ENCODE data around the gene PMVK.
"Not testable (repeated sequence)": the region's sequence is repeated elsewhere in the genome, so short reads cannot be mapped to it uniquely, and the experiment has no call there.

The PMVK gene

DNA sequence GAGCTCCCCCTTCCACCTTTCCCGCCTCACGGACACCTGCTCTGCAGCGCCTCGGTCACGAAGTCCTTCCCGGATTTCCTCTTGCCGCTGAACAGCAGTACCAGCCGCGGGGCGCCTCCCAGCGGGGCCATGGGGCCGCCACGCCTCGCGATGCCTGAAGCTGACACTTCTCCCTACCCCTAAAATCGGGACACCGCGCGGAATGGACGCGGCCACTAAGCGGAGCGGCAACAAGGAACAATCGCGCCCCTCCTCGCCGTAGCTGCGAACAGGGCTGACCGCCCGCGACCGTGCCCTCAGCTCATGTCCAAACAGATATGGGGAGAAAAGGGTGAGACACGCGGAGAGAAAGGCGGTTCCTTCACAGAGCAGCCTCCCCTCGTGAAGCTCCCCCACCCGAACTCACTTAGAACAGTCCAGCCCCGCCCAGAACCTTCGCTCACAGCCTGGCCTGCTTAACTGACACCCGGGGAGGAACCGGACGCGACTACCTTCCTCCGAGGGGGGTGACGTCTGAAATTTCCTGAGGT is at the start of gene PMVK:
PMVK (minus strand) TSS at position 165 of the 530 bp plus-strand sequence; CDS start at position 131, 34 bp downstream.
- peak; percentile 88 to 92 for DNase-seq (ENCODE audit: extremely low read depth in 1 of 2, low read depth in 1 of 2)

DNA sequence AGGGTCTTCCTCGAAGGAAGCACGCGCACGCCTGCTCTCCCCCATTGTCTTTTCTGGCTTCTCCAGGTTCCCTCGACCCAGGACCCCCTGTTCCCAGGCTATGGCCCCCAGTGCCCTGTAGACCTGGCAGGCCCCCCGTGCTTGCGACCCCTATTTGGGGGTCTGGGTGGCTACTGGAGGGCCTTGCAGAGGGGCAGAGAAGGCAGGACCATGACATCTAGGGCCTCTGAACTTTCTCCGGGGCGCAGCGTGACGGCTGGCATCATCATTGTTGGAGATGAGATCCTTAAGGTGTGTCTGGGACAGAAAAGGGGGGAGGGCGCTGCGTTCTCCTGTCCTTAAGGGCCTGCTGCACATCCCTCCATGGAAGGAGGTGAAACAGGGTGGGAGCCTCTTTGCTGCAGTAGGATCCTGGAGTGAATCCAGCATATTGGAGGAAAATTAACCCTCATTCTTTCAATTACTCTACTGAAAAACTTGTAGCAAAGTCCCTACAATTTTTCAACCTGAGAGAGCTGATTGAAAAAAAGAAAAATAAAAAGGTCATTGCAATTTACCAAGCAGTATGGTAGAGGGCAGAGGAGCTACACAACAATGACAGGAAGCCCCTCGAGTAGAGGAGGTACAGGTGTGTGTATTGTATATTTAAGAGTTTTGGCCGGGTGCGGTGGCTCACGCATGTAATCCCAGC is 47.4 kb upstream of the PMVK start:
- DNase-seq (ENCODE audit: extremely low read depth in 1 of 2, low read depth in 1 of 2): no peak

DNA sequence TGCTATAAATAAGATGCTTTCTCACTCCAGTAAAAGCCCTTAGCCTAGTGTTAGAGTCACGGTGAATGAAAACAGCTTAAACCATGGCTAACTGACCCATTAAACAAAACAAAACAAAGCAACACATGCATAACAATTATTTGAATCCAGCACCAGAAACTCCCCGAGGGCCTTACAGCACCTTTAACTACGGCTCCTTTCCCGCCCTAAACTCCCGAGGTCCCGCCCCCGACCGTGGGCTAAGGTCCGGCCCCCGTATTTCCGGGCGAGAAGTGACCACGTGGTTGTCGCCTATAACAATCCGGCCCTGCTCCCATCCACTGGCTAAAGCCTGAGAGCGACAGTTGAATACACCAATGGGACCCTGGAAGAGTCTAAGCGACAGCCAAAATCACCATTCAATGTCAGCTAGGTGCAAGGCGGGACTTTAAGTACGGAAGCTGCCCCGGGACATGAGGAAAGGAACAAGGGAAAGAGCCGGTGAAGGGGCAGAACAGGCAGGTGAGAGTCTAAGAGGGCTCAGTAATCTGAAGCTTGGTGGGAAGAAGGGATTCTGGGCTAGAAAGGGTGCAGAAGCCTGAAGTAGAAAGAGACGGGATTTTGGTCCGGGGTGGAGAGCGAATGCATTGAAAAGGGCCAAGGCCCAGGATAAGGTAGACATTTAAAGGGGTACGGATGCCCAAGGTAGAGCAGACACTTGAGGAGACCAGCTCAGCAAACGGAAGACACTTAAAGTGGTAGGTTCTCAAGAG is 46.6 kb upstream of the PMVK start, which contains the start of gene FLAD1:
FLAD1 (plus strand) TSS at position 448 of the 752 bp plus-strand sequence. CDS start 351 bp downstream, outside the sequence.
- peak; percentile 85 to 87 for DNase-seq (ENCODE audit: extremely low read depth in 1 of 2, low read depth in 1 of 2)

- no peak for DNase-seq (ENCODE audit: extremely low read depth in 1 of 2, low read depth in 1 of 2)
Measured at GRCh38 chr1:154982341-154982740, 45.8 kb upstream of the PMVK start.

DNA sequence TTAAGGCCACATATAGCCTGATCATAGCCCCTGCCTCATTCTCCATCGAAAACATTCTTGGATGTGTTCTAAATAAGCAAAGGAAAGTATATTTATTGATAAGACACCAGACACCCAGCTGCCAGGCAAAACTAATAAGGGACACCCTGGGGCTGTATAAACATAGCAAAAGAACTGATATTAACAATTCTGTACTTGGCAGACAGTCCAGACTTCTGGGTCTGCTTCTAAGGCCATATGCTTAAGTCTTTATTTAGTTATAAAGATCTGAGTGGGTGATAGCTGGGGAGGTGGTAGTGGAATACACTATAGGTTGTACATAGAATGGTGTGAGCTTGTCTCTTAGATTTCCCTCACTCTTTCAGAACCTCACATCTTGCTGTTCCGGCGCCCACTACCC is 41.8 kb upstream of the PMVK start:
- DNase-seq (ENCODE audit: extremely low read depth in 1 of 2, low read depth in 1 of 2): no peak

DNA sequence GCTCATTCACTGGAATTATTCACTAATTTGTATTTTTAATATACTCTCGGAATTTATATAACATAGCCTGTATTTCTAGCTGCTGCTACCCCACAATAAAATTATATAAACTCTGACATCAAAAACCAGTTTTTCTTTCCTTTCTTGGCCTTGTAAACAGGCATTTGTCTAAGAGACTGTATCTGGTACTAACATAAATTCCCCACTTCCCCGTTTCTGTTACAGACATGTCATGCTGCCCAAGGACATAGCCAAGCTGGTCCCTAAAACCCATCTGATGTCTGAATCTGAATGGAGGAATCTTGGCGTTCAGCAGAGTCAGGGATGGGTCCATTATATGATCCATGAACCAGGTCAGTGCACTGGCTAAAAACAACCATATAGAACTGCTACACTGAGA is 41.2 kb upstream of the PMVK start:
- not testable (repeated sequence) for DNase-seq (ENCODE audit: extremely low read depth in 1 of 2, low read depth in 1 of 2)

- DNase-seq (ENCODE audit: extremely low read depth in 1 of 2, low read depth in 1 of 2): peak in 1 of 2 donors; percentile 27
Measured at GRCh38 chr1:154975409-154976059, 39.0 kb upstream of the PMVK start.

DNA sequence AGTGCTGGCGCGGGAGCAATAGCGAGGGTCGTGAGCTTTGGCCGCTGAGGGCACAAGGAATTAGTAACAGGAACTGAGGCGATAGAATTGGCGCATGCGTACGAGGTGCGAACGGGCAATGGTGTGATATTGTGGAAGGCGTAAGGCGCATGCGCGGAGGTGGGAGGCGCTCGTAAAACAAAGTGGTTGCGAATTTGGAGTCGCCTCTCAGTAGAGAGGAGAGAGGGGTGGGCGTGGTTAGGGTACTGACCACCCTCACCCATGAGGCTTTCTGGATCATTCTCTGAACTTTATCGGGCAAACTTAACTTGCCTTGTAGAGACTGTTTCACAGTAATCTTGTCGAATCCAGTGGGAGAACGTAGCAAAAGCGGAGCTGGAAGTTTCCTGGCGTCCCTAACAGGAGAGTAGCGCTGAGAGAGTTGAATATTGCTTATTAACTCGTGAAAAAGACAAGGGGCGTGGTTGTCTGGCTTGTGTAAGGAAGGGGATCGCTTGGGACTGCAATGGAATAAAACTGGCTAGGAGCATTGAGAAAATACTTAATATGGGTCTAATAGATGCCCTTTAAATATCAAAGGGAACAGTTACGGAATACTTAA is 38.4 kb upstream of the PMVK start:
- DNase-seq (ENCODE audit: extremely low read depth in 1 of 2, low read depth in 1 of 2): peak; percentile 87 to 89

GRCh38 chr1:154974102-154974807 is 37.7 kb upstream of the PMVK start, which contains the start of gene CKS1B:
Gene CKS1B (plus strand): TSS chr1:154974681. CDS start chr1:154974746, 65 bp downstream.
- DNase-seq (ENCODE audit: extremely low read depth in 1 of 2, low read depth in 1 of 2): peak; percentile 85 to 94

GRCh38 chr1:154973344-154974101 is 37.0 kb upstream of the PMVK start:
- DNase-seq (ENCODE audit: extremely low read depth in 1 of 2, low read depth in 1 of 2): peak; percentile 81 to 83

- DNase-seq (ENCODE audit: extremely low read depth in 1 of 2, low read depth in 1 of 2): no peak
Measured at GRCh38 chr1:154972517-154973343, 36.2 kb upstream of the PMVK start.

DNA sequence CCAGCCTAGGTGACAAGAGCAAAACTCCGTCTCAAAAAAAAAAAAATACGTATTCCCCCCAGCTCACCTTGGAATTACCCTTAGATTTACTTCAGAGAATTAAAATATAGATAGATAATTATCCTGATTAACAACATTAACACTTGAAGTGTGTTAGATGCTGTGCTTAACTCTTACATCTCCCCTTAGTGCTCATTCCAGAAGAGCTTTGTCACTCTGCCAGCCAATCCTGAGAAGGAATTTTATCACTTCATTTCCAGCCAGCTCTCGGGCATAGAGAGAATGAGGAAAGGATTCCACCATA is 35.6 kb upstream of the PMVK start:
- DNase-seq (ENCODE audit: extremely low read depth in 1 of 2, low read depth in 1 of 2): no peak

DNA sequence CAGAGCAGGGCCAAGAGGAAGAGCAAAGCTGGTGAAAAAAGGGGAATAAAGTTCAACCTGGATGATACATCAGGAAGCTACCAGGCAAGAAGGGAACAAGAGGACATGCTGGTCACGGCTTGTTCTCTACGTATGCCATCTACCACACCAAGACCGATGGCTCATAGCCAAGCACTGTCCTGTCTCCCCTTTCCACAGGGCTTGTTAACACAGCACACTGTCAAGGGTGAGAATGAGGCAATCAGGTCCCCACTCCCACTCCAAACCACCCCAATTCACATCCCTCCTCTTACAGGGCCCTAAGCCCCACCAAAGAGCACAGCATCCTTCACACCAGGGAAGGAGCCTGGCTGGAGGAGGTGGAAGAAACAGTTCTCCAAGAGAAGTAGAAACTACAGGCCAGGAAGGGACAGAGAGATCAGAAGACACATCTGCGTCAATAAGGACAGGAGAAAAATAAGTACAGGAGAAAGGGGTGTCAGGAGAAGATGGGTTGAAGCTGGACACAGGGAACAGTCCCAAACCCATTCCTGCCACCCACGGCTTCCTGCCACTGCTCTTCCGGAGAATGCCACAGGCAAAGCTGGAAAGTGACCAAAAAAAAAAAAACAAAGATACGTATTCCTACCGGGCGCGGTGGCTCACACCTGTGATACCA is 35.0 kb upstream of the PMVK start:
- DNase-seq (ENCODE audit: extremely low read depth in 1 of 2, low read depth in 1 of 2): no peak

- DNase-seq (ENCODE audit: extremely low read depth in 1 of 2, low read depth in 1 of 2): no peak
Measured at GRCh38 chr1:154970631-154971340, 34.3 kb upstream of the PMVK start, which contains the start of gene SHC1. Gene SHC1 (minus strand): TSS chr1:154970747. CDS start chr1:154970526, 221 bp downstream.

DNA sequence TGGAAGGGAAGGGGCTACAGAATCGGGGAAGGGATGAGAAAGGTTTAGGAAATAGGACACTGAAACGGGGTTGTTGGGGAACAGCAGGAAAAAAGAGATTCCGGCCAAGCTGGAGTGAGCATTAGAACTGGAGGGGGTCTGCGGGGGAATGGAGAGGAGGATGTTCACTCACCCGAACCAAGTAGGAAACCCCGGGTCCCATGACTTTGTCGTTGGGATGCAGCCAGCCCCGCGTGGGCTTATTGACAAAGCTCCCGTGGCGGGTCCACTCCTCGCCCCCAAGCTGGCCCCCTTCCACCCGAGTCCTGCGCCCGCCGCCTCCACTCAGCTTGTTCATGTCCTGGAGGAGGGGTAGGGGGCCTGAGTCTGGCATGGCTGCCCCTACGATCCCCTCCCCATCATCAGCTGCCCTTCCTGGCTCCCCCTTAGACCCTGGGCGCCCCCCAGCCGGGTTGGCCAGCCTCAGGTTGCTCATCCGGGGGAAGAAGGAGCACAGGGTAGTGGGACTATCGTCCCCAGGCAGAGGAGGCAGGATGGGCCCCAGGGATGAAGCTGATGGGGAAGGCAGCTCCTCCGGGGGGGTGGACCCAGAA is 33.4 kb upstream of the PMVK start:
- DNase-seq (ENCODE audit: extremely low read depth in 1 of 2, low read depth in 1 of 2): no peak

DNA sequence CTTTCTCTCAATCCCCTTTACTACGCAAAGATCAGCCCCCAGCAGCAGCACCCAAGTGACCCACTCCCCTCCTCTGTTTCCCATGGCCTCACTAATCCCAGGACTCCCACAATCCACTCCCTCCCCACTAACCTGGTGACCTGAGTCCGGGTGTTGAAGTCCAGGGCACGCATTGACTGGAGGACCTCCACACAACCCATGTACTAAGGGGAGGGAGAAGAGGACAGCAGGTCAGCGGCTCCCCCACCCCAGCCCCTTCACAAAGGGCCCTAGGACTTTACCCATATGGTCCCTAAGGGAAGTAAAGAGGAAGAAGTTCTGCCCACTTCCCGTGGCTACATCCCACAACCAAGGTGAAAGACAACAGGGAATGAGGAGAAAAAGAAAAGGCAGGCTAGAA is 32.7 kb upstream of the PMVK start:
- no peak for DNase-seq (ENCODE audit: extremely low read depth in 1 of 2, low read depth in 1 of 2)

- DNase-seq (ENCODE audit: extremely low read depth in 1 of 2, low read depth in 1 of 2): no peak
Measured at GRCh38 chr1:154968731-154969130, 32.2 kb upstream of the PMVK start.

Measured in activated CD8-positive, alpha-beta memory T cell treated with anti-CD3 and anti-CD28 coated beads for 1 hour (primary cell).